Tibial artery (tissue), 4 donors: Measurements from ENCODE around the gene RNF5.

ENCODE experiments used
- DNase-seq, 2 donors: peaks; one replicate each; pipeline ENCODE4 v3.0.0-alpha.2; 2019
- H3K27ac ChIP-seq, 2 donors: fragments of 200-600 bp; sonication (generic) in 1 of 2; 1 replicate in 1 of 2; 2 replicates in 1 of 2; pipeline ENCODE4 v1.5.1; 2018 to 2019; ENCODE audit warnings: mild to moderate bottlenecking in 1 of 2
- H3K27me3 ChIP-seq, 2 donors: fragments of 200-600 bp; sonication (generic) in 1 of 2; one replicate each; pipeline versions ENCODE4 v1.5.1 to v1.6.0; 2016 to 2019
- H3K36me3 ChIP-seq, 3 donors: fragments of 200-600 bp; sonication (generic) in 2 of 3; one replicate each; pipeline ENCODE4 v1.5.1; 2016 to 2019; ENCODE audit warnings: mild to moderate bottlenecking in 2 of 3
- H3K4me1 ChIP-seq, 4 donors: fragments of 200-600 bp; sonication (generic) in 2 of 4; 1 replicate in 3 of 4; 2 replicates in 1 of 4; pipeline ENCODE4 v1.5.1; 2016 to 2019
- H3K4me3 ChIP-seq, 2 donors: fragments of 200-600 bp; sonication (generic) in 1 of 2; 1 replicate in 1 of 2; 2 replicates in 1 of 2; pipeline ENCODE4 v1.5.1; 2018 to 2019; ENCODE audit warnings: mild to moderate bottlenecking in 2 of 2
- H3K9me3 ChIP-seq, 3 donors: fragments of 200-600 bp; sonication (generic) in 1 of 3; one replicate each; pipeline ENCODE4 v1.5.1; 2016 to 2019
- intact Hi-C: fragments of 100-400 bp; cut with DNase I; formaldehyde crosslinking; loops from one replicate; pipeline ENCODE4 v1.15.0; 2023; ENCODE audit warnings: low total_unique reads
- TF ChIP-seq, protein P1 (sequence below), 2 experiments: fragments of 200-600 bp in 1 of 2; fragments of 450-650 bp in 1 of 2; IDR thresholded peaks; one replicate each; pipeline ENCODE4 v1.5.1; 2017 to 2019; ENCODE audit warnings: antibody characterized with exemption in 2 of 2, mild to moderate bottlenecking in 1 of 2, moderate library complexity in 1 of 2

RNF5 gene

DNA sequence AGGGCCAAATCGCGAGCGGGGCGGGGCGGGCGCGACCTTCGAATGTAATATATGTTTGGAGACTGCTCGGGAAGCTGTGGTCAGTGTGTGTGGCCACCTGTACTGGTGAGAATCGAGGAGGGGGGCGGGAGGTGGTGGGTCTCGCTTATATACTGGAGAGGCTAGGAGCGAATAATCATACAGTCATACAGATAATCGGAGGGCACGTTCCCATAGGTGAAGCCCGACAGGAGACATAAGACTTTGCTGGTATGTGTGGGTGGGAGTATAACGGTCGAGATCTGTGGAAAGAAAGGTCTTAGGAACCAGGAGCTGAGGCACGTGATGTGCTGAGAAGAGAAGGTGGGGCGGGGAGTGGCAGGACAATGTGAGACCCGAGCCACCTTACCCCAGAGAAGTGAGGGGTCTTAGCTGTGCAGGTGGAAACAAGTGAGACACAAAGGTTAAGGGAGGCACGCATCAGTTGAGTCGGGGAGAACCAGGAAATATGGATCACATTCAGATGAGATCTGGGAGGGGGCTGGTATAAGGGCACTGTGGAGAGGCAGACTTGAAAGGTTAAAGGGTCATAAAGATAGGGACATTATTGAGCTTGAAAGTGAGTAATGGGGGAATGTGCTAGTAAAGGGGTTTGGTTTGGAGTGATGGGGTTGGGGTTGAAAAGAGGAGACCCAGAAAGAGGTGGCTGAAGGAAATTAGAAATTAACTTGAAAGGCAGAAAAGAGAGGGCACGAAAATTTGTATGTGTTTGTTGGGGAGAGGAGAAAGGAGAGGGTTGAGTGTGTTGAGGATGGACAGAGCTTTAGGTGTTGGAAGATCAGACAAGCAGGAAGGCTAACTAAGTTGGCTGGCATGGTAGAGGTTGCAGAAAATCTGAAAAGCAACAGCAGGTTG, 589 bp downstream of the RNF5 start:
- intact Hi-C loops: no loop called here
- H3K27ac ChIP-seq: peak overlapping the region; percentile 95 to 96
- H3K27me3 ChIP-seq: no peaks in the 10 kb centered on the region
- H3K4me3 ChIP-seq: peak overlapping the region; percentile 80 to 95
- DNase-seq: no peak
- TF ChIP-seq, protein P1, sequence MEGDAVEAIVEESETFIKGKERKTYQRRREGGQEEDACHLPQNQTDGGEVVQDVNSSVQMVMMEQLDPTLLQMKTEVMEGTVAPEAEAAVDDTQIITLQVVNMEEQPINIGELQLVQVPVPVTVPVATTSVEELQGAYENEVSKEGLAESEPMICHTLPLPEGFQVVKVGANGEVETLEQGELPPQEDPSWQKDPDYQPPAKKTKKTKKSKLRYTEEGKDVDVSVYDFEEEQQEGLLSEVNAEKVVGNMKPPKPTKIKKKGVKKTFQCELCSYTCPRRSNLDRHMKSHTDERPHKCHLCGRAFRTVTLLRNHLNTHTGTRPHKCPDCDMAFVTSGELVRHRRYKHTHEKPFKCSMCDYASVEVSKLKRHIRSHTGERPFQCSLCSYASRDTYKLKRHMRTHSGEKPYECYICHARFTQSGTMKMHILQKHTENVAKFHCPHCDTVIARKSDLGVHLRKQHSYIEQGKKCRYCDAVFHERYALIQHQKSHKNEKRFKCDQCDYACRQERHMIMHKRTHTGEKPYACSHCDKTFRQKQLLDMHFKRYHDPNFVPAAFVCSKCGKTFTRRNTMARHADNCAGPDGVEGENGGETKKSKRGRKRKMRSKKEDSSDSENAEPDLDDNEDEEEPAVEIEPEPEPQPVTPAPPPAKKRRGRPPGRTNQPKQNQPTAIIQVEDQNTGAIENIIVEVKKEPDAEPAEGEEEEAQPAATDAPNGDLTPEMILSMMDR (IDR thresholded peaks at IDR 0.05): no peak
- H3K4me1 ChIP-seq: peaks cover 0 to 50% (median 38%) of the 10 kb centered on the region in 4 donors
- peaks cover 8 to 43% (median 28%) of the 10 kb centered on the region in 3 donors for H3K36me3 ChIP-seq
- no peaks in the 10 kb centered on the region for H3K9me3 ChIP-seq

DNA sequence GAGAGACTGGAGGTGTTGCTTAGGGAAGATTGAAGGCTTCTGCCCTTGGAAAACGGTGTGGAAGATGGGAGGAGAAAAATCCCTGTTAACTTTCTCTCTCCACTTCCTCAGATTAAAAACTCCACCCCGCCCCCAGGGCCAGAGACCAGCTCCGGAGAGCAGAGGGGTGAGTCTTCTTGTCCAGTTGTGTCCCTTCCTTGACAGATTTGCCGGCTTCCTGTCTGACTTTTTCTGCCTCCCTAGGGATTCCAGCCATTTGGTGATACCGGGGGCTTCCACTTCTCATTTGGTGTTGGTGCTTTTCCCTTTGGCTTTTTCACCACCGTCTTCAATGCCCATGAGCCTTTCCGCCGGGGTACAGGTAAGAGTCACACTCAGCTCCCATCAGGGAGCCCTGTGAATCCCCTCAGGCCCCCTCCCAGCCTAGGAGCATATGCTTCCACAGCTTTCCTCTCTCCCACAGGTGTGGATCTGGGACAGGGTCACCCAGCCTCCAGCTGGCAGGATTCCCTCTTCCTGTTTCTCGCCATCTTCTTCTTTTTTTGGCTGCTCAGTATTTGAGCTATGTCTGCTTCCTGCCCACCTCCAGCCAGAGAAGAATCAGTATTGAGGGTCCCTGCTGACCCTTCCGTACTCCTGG, 1.7 kb downstream of the RNF5 start:
- DNase-seq: no peak
- intact Hi-C loops: no loop called here
- peaks cover 8 to 46% (median 31%) of the 10 kb centered on the region in 3 donors for H3K36me3 ChIP-seq
- TF ChIP-seq, protein P1 (IDR thresholded peaks at IDR 0.05): no peak
- no peak overlapping the region for H3K4me3 ChIP-seq
- H3K9me3 ChIP-seq: no peaks in the 10 kb centered on the region
- H3K4me1 ChIP-seq: peaks cover 0 to 50% (median 34%) of the 10 kb centered on the region in 4 donors
- no peaks in the 10 kb centered on the region for H3K27me3 ChIP-seq
- peak overlapping the region; percentile 95 to 96 for H3K27ac ChIP-seq

GRCh38 chr6:32181148-32181702, 3.0 kb downstream of the RNF5 start:
- TF ChIP-seq, protein P1 (IDR thresholded peaks at IDR 0.05): no peak
- DNase-seq: no peak
- Histone ChIP-seq H3K4me3 (no peak overlapping the region), H3K4me1 (peaks cover 0 to 45% (median 33%) of the 10 kb centered on the region in 4 donors), H3K27ac (peak overlapping the region in 1 of 2 donors; percentile 9), H3K36me3 (peaks cover 8 to 49% (median 33%) of the 10 kb centered on the region in 3 donors), H3K9me3 (no peaks in the 10 kb centered on the region), H3K27me3 (no peaks in the 10 kb centered on the region)
- intact Hi-C loops: no loop called here

DNA sequence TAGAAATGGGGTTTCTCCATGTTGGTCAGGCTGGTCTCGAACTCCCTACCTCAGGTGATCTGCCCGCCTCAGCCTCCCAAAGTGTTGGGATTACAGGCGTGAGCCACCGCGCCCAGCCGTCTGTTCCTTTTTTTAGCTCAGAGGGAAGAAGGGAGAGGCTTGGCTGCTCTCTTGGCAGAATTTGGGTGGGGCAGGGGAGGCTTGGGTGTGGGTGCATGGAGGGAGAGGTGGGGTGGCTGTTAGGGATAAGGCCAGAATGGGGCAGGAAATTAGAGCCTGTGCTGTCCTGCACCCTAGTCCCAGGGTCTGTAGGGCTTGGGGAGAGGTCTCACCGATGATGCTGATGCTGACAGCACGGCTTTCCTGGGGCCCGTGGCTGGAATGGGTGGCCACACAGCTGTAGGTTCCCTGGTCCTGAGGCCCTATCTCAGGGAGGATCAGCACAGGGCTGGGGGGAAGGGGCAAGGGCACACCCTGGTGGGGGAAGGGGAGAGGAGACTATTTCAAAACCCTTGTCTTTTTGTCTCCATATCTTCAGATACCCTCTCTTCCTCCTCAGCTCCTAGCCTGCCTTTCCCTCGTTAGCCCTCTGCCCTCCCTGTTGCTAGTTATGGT, 3.8 kb downstream of the RNF5 start:
- no peak for DNase-seq
- intact Hi-C loops: no loop called here
- H3K27me3 ChIP-seq: no peaks in the 10 kb centered on the region
- TF ChIP-seq, protein P1 (IDR thresholded peaks at IDR 0.05): no peak
- peaks cover 0 to 45% (median 31%) of the 10 kb centered on the region in 4 donors for H3K4me1 ChIP-seq
- no peak overlapping the region for H3K4me3 ChIP-seq
- H3K9me3 ChIP-seq: no peaks in the 10 kb centered on the region
- peaks cover 12 to 57% (median 40%) of the 10 kb centered on the region in 3 donors for H3K36me3 ChIP-seq
- peak overlapping the region; percentile 50 to 92 for H3K27ac ChIP-seq

DNA sequence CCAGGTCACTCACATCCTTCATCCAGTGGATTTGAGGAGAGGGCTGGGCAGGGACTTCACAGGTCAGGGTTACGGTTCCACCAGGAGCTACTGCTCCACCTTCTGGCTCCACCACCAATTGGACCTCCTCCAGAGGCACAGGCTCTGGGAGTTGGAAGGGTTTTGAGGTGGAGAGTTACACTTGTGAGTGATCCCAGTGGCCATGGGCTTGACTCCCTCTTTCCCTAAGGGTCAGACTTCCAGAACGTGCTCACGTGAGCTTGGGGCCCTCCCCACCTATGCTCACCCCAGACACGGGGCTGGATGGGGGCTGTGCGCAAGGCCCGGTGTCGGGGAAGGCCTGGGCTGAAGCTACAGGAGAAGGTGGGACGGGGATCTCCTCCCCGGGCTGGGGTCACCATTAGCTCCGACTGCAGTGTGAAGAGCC, 4.4 kb downstream of the RNF5 start:
- intact Hi-C loops: no loop called here
- TF ChIP-seq, protein P1 (IDR thresholded peaks at IDR 0.05): no peak
- Histone ChIP-seq H3K4me1 (peaks cover 0 to 47% (median 33%) of the 10 kb centered on the region in 4 donors), H3K9me3 (no peaks in the 10 kb centered on the region), H3K27ac (peak overlapping the region; percentile 50 to 92), H3K27me3 (no peaks in the 10 kb centered on the region), H3K4me3 (no peak overlapping the region), H3K36me3 (peaks cover 17 to 62% (median 45%) of the 10 kb centered on the region in 3 donors)
- DNase-seq: no peak
